HepG2 (cell line): ENCODE data around the gene MMP23B. TPM values are rescaled to one million over a fixed set of nuclear protein-coding genes. Genes with fewer than 3 reads are reported as not detected.

Source experiments
- ATAC-seq: fragments of 200-7000 bp; cut with Tn5 transposase; 3 replicates; pipeline ENCODE4 v1.9.1; 2020; ENCODE audit warnings: mild to moderate bottlenecking, moderate library complexity
- BruUV-seq: library from RNA; stranded (reverse); fragments of 400-500 nt; replicated peaks from 2 replicates; lab custom pipeline; 2021; lab: Mats Ljungman, UMichigan
- CTCF ChIA-PET: fragments of 300-600 bp; formaldehyde crosslinking; extraction: SDS; loops from one replicate; lab custom pipeline; 2021; ENCODE audit warnings: low total read pairs, inconsistent platforms, low intra/inter-chr PET ratio; lab: Yijun Ruan, JAX
- POLR2A ChIA-PET: fragments of 350-600 bp; sonication (Branson Sonifier 250); formaldehyde crosslinking; loops from one replicate; lab custom pipeline; 2020; ENCODE audit warnings: antibody characterized with exemption, inconsistent platforms; lab: Yijun Ruan, JAX
- DNase-seq: peaks from one replicate; pipeline ENCODE4 v3.0.0-alpha.2; 2015; ENCODE audit warnings: low spot score
- FAIRE-seq: peaks from 3 replicates; lab custom pipeline; 2011; peaks lifted over from hg19 to GRCh38; lab: Jason Lieb, UNC
- H2AFZ ChIP-seq: one replicate; pipeline ENCODE4 v1.6.1; 2011; ENCODE audit warnings: low read length, inconsistent platforms
- H3K27ac ChIP-seq: fragments of 300-600 bp; 3 replicates; pipeline ENCODE4 v1.8.0; 2011; ENCODE audit warnings: mixed run types, mild to moderate bottlenecking, mixed read lengths, low read length, inconsistent platforms; ENCODE audit not compliant: insufficient read depth; ENCODE audit errors: extremely low read length
- H3K27me3 ChIP-seq, 2 experiments: fragments of 200-600 bp in 1 of 2; 2 replicates in 1 of 2; 3 replicates in 1 of 2; pipeline versions ENCODE4 v1.6.0 to v1.8.0; 2011; ENCODE audit warnings: low read length in 2 of 2, mild to moderate bottlenecking in 2 of 2, moderate library complexity in 2 of 2, inconsistent platforms in 1 of 2; ENCODE audit not compliant: insufficient read depth in 2 of 2, control insufficient read depth in 1 of 2
- H3K36me3 ChIP-seq, 2 experiments: fragments of 200-600 bp in 1 of 2; replicated peaks in 1 of 2; 2 replicates in 1 of 2; 3 replicates in 1 of 2; pipeline versions ENCODE4 v1.5.1 to v1.8.0; 2011; ENCODE audit warnings: low read length in 2 of 2, inconsistent platforms in 1 of 2; ENCODE audit not compliant: insufficient read depth in 2 of 2, control insufficient read depth in 1 of 2
- H3K4me1 ChIP-seq: 2 replicates; pipeline ENCODE4 v1.5.1; 2012; ENCODE audit warnings: low read length, inconsistent platforms; ENCODE audit not compliant: insufficient read depth
- H3K4me2 ChIP-seq: 2 replicates; pipeline ENCODE4 v1.6.0; 2011; ENCODE audit warnings: low read depth, low read length, inconsistent platforms
- H3K4me3 ChIP-seq, 3 experiments: fragments of 200-600 bp in 1 of 3; sonication (generic), shearing (Covaris generic) in 1 of 3; replicated peaks in 1 of 3; 2 replicates each; pipeline ENCODE4 v1.5.1; 2011 to 2016; ENCODE audit warnings: low read length in 3 of 3, inconsistent platforms in 2 of 3, low read depth in 2 of 3, mild to moderate bottlenecking in 2 of 3, control low read depth in 1 of 3, mixed read lengths in 1 of 3; ENCODE audit not compliant: insufficient read depth in 1 of 3
- H3K79me2 ChIP-seq: one replicate; pipeline ENCODE4 v1.6.1; 2011; ENCODE audit warnings: low read length, inconsistent platforms; ENCODE audit not compliant: insufficient read depth
- H3K9ac ChIP-seq: 2 replicates; pipeline ENCODE4 v1.6.0; 2011; ENCODE audit warnings: mild to moderate bottlenecking, low read depth, low read length, inconsistent platforms; ENCODE audit not compliant: insufficient read depth
- H3K9me3 ChIP-seq: 2 replicates; pipeline ENCODE4 v1.5.1; 2012; ENCODE audit warnings: mild to moderate bottlenecking, low read length
- H4K20me1 ChIP-seq: 2 replicates; pipeline ENCODE4 v1.6.0; 2011; ENCODE audit warnings: inconsistent platforms, mild to moderate bottlenecking, low read length, moderate library complexity; ENCODE audit not compliant: insufficient read depth
- LCORL ChIP-seq, 2 experiments: fragments of 450-650 bp in 1 of 2; sonication (generic) in 1 of 2; formaldehyde crosslinking in 1 of 2; IDR thresholded peaks; 2 replicates each; pipeline versions ENCODE4 v1.5.0 to v1.6.1; 2017 to 2020; ENCODE audit warnings: antibody characterized with exemption in 1 of 2, missing genetic modification reagents in 1 of 2
- MYC ChIP-seq: sonication (generic); formaldehyde crosslinking; IDR thresholded peaks from 2 replicates; pipeline ENCODE4 v1.9.0; 2021; ENCODE audit warnings: missing genetic modification reagents, borderline replicate concordance
- PATZ1 ChIP-seq: sonication (generic); formaldehyde crosslinking; IDR thresholded peaks from 2 replicates; pipeline ENCODE4 v1.4.0; 2020; ENCODE audit warnings: missing genetic modification reagents
- RXRA ChIP-seq: sonication (generic); formaldehyde crosslinking; IDR thresholded peaks from 2 replicates; pipeline ENCODE4 v1.5.1; 2020; ENCODE audit warnings: missing genetic modification reagents
- SNAI1 ChIP-seq: sonication (generic); formaldehyde crosslinking; IDR thresholded peaks from 2 replicates; pipeline ENCODE4 v1.5.0; 2020; ENCODE audit warnings: mild to moderate bottlenecking, missing genetic modification reagents, borderline replicate concordance
- ZBTB26 ChIP-seq: IDR thresholded peaks from 2 replicates; pipeline ENCODE4 v1.6.1; 2016; ENCODE audit warnings: missing compliant biosample characterization, missing genetic modification reagents, borderline replicate concordance
- ZNF24 ChIP-seq: fragments of 450-650 bp; IDR thresholded peaks from 2 replicates; pipeline ENCODE4 v1.6.1; 2017; ENCODE audit warnings: antibody characterized with exemption, mild to moderate bottlenecking
- ZNF260 ChIP-seq: sonication (generic); formaldehyde crosslinking; IDR thresholded peaks from 2 replicates; pipeline ENCODE4 v1.4.0; 2020; ENCODE audit warnings: missing genetic modification reagents, low read depth, mild to moderate bottlenecking, borderline replicate concordance
- ZNF605 ChIP-seq: sonication (generic); formaldehyde crosslinking; IDR thresholded peaks from 2 replicates; pipeline ENCODE4 v1.8.0; 2022; ENCODE audit warnings: mild to moderate bottlenecking, missing genetic modification reagents
- ZNF619 ChIP-seq: sonication (generic); formaldehyde crosslinking; IDR thresholded peaks from 2 replicates; pipeline ENCODE4 v1.4.0; 2020; ENCODE audit warnings: mild to moderate bottlenecking, missing genetic modification reagents
- ZNF761 ChIP-seq: sonication (generic); formaldehyde crosslinking; conservative IDR thresholded peaks from 2 replicates; pipeline ENCODE4 v1.4.0; 2020; ENCODE audit warnings: mild to moderate bottlenecking, missing genetic modification reagents
- WGBS: methylation state at CpG from one replicate; pipeline ENCODE4 v1.1.6; 2017; ENCODE audit warnings: low lambda C conversion rate; 5-methylcytosine and 5-hydroxymethylcytosine counted together
- in situ Hi-C: cut with HindIII; loops from 2 replicates; pipeline ENCODE4 v1.10.0; 2017; ENCODE audit warnings: low pct_unique_long_range_greater_than_20kb; ENCODE audit not compliant: extremely low pct_ligation_motif_present
- intact Hi-C: fragments of 100-400 bp; cut with micrococcal nuclease; formaldehyde crosslinking; loops from one replicate; pipeline ENCODE4 v1.10.0; 2022; ENCODE audit not compliant: unreplicated experiment
- polyA plus RNA-seq, 8 experiments: library from polyadenylated mRNA; depleted of rRNA in 3 of 8; stranded (reverse) in 7 of 8; unstranded in 1 of 8; fragments of >200 nt; fragmentation: Illumina TruSeq in 4 of 8; extraction: Trizol in 4 of 8; gene quantifications; 2 replicates each; pipeline versions ENCODE4 v1.2.1 to v1.2.3, GENCODE V29; 2011 to 2016; ENCODE audit warnings: low read depth in 4 of 8, missing spikeins in 1 of 8, mixed read lengths in 1 of 8; ENCODE audit not compliant: insufficient read depth in 1 of 8
- total RNA-seq, 5 experiments: library from RNA; depleted of rRNA; stranded (reverse); fragments of >200 nt; fragmentation: Illumina TruSeq; extraction: Trizol; gene quantifications; 2 replicates each; pipeline ENCODE4 v1.2.3, GENCODE V29; 2016; ENCODE audit warnings: low read depth in 1 of 5

MMP23B gene
- total and polyA plus RNA-seq, 2 of the 13 experiments (the other 11 are each of a cell fraction or from before 2014, with no cell fraction given): 0.61 to 0.75 TPM

- CTCF ChIA-PET: no interaction called here
- no TSS peak for BruUV-seq
- no peaks in the 10 kb centered on the region for H3K9me3 ChIP-seq
- FAIRE-seq (no peak), DNase-seq (no peak), ATAC-seq (peak; percentile 10)
- H3K79me2 ChIP-seq: no peaks in the 10 kb centered on the region
- H3K27me3 ChIP-seq: peaks cover 10 to 41% of the 10 kb centered on the region in 2 experiments
- TF ChIP-seq ZBTB26 (0 out of 2 replicates have a peak, but pooled peaks have one; percentile 3), ZNF619 (CRISPR knock-in tag) (no peak), ZNF605 (0 out of 2 replicates have a peak, but pooled peaks have one; percentile 16), PATZ1 (no peak; the same call in 1 of the 2 replicates), ZNF24 (no peak), RXRA (CRISPR knock-in tag) (0 out of 2 replicates have a peak, but pooled peaks have one; percentile 4), ZNF761 (CRISPR knock-in tag) (0 out of 2 replicates have a peak, but pooled peaks have one; percentile 7), LCORL (IDR thresholded peaks at IDR 0.05) (0 out of 2 replicates have a peak, but pooled peaks have one; percentile 11), LCORL (CRISPR knock-in tag; IDR thresholded peaks at IDR 0.05) (no peak), SNAI1 (CRISPR knock-in tag) (no peak), ZNF260 (CRISPR knock-in tag) (no peak), MYC (CRISPR knock-in tag) (peak; percentile 30; the same call in 1 of the 2 replicates)
- intact Hi-C loops (no loop called here), in situ Hi-C loops (no loop called here)
- no peak overlapping the region for H3K9ac ChIP-seq
- WGBS: 11% methylated on average over 5 of the region's 12 CpGs
- H4K20me1 ChIP-seq: no peaks in the 10 kb centered on the region
- no peaks in the 10 kb centered on the region for H3K36me3 ChIP-seq
- H3K4me2 ChIP-seq: peak overlapping the region; percentile 74
- POLR2A ChIA-PET: interaction anchor here (0.8 to 1.7 kb wide), 3 partner anchors 8 to 18 kb away, joined by 3 to 17 read pairs (median 4); partner anchors contain the start of gene MIB2
- no peak overlapping the region for H3K27ac ChIP-seq
- H3K4me1 ChIP-seq: peaks cover 35% of the 10 kb centered on the region
- peak overlapping the region in 2 of 3 experiments; percentile 29 to 64; a peak in 5 of 6 replicates for H3K4me3 ChIP-seq
- H2AFZ ChIP-seq: no peak overlapping the region
Observed at GRCh38 chr1:1596493-1597274, 35.3 kb upstream of the MMP23B start.
